ENCODE data around the gene RALGPS1.

DNA sequence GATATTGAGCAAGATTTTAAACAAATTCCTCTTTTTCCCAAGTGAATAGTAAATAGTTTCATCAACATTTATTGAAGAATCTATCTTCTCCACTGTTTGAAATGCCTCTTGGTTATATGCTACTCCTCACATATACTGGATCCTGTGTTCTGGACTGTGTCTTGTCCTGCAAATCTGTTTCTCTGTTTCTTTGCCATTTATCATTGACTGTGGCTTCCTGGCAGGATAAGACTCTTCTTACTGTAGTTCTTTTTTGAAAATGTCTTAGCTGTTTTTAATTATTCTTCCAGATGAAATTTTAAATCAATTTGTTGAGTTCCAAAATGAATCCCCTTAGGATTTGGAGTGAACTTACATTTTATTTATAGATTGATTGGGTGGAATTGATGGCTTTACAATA is 27.8 kb downstream of the RALGPS1 start:
- TF ChIP-seq GATA2 (IDR thresholded peaks at IDR 0.05; ENCODE audit: low read depth, low read length) (no peak), GATA3 (IDR thresholded peaks at IDR 0.05; ENCODE audit: low read depth, low read length) (no peak)

Data from SH-SY5Y (cell line).